Keratinocyte (primary cell): ENCODE results near the gene CLINT1. TPM values are rescaled to one million over a fixed set of nuclear protein-coding genes. Genes with fewer than 3 reads are reported as not detected.

Experiments
- DNase-seq: peaks from one replicate; pipeline ENCODE4 v3.0.0-alpha.2; 2011; ENCODE audit warnings: low read depth, missing footprints, low spot score
- FAIRE-seq: peaks from 2 replicates; lab custom pipeline; 2011; peaks lifted over from hg19 to GRCh38; lab: Jason Lieb, UNC
- H2AFZ ChIP-seq: 2 replicates; pipeline ENCODE4 v1.6.0; 2012; ENCODE audit warnings: low read length, control low read depth, inconsistent platforms; ENCODE audit not compliant: control insufficient read depth
- H3K27ac ChIP-seq: 2 replicates; pipeline ENCODE4 v1.5.1; 2011; ENCODE audit warnings: low read length; ENCODE audit not compliant: control insufficient read depth, insufficient read depth
- H3K27me3 ChIP-seq: 3 replicates; pipeline ENCODE4 v1.6.0; 2011; ENCODE audit warnings: low read length; ENCODE audit not compliant: control insufficient read depth, insufficient read depth; ENCODE audit errors: extremely low read depth
- H3K36me3 ChIP-seq, 2 experiments: 2 replicates in 1 of 2; 3 replicates in 1 of 2; pipeline ENCODE4 v1.5.1; 2011; ENCODE audit warnings: low read length in 2 of 2, mild to moderate bottlenecking in 1 of 2; ENCODE audit not compliant: control insufficient read depth in 2 of 2, insufficient read depth in 2 of 2; ENCODE audit errors: extremely low read depth in 1 of 2
- H3K4me1 ChIP-seq: 3 replicates; pipeline ENCODE4 v1.5.1; 2011; ENCODE audit warnings: low read length; ENCODE audit not compliant: control insufficient read depth, insufficient read depth; ENCODE audit errors: extremely low read depth
- H3K4me2 ChIP-seq: 3 replicates; pipeline ENCODE4 v1.6.0; 2011; ENCODE audit warnings: low read depth, low read length; ENCODE audit not compliant: control insufficient read depth, insufficient read depth; ENCODE audit errors: extremely low read depth
- H3K4me3 ChIP-seq, 3 experiments: fragments of 200-600 bp in 1 of 3; sonication (generic) in 1 of 3; 2 replicates in 2 of 3; 3 replicates in 1 of 3; pipeline ENCODE4 v1.5.1; 2011 to 2016; ENCODE audit warnings: low read length in 3 of 3, mild to moderate bottlenecking in 3 of 3, control low read depth in 2 of 3, inconsistent platforms in 1 of 3, low read depth in 1 of 3, mixed read lengths in 1 of 3, mixed run types in 1 of 3, moderate library complexity in 1 of 3; ENCODE audit not compliant: control insufficient read depth in 2 of 3, insufficient read depth in 2 of 3; ENCODE audit errors: extremely low read depth in 1 of 3
- H3K79me2 ChIP-seq: 2 replicates; pipeline ENCODE4 v1.6.0; 2012; ENCODE audit warnings: low read length; ENCODE audit not compliant: control insufficient read depth, insufficient read depth
- H3K9ac ChIP-seq: 3 replicates; pipeline ENCODE4 v1.6.0; 2011; ENCODE audit warnings: low read length; ENCODE audit not compliant: control insufficient read depth, insufficient read depth; ENCODE audit errors: extremely low read depth
- H3K9me1 ChIP-seq: 3 replicates; pipeline ENCODE4 v1.6.0; 2011; ENCODE audit warnings: low read length; ENCODE audit not compliant: control insufficient read depth, insufficient read depth; ENCODE audit errors: extremely low read depth
- H3K9me3 ChIP-seq: 2 replicates; pipeline ENCODE4 v1.5.1; 2012; ENCODE audit warnings: low read depth, low read length; ENCODE audit not compliant: control insufficient read depth
- H4K20me1 ChIP-seq: 3 replicates; pipeline ENCODE4 v1.6.0; 2011; ENCODE audit warnings: low read length; ENCODE audit not compliant: control insufficient read depth, insufficient read depth; ENCODE audit errors: extremely low read depth
- CTCF ChIP-seq, 3 experiments: IDR thresholded peaks in 1 of 3; conservative IDR thresholded peaks in 1 of 3; optimal IDR thresholded peaks in 1 of 3; 2 replicates in 2 of 3; 3 replicates in 1 of 3; pipeline versions ENCODE3 to v1.5.1; 2011; ENCODE audit warnings: low read length in 3 of 3, mild to moderate bottlenecking in 3 of 3, moderate library complexity in 2 of 3, control low read depth in 1 of 3, inconsistent platforms in 1 of 3; ENCODE audit not compliant: insufficient read depth in 2 of 3; ENCODE audit errors: extremely low read depth in 1 of 3
- EZH2 ChIP-seq: IDR thresholded peaks from one replicate; pipeline ENCODE4 v1.6.1; 2012; ENCODE audit warnings: inconsistent platforms, mild to moderate bottlenecking, low read length, moderate library complexity
- dilution Hi-C: fragments of 300-500 bp; cut with MboI; formaldehyde crosslinking; loops from one replicate; pipeline ENCODE4 v1.7.0; 2020; ENCODE audit warnings: low sequenced_read_pairs; ENCODE audit not compliant: extremely low pct_ligation_motif_present
- polyA plus RNA-seq, 5 experiments: library from polyadenylated mRNA; depleted of rRNA in 3 of 5; stranded (reverse) in 3 of 5; stranded (forward) in 1 of 5; unstranded in 1 of 5; fragments of >200 nt; gene quantifications; 1 replicate in 1 of 5; 2 replicates in 3 of 5; 3 replicates in 1 of 5; pipeline versions ENCODE4 v1.2.1 to v1.2.3, GENCODE V29; 2011 to 2012; ENCODE audit warnings: missing spikeins in 2 of 5, low read depth in 1 of 5, low replicate concordance in 1 of 5

Gene CLINT1
- polyA plus RNA-seq, 1 donor (not counting 4 experiments of a cell fraction or from before 2014, with no cell fraction given), result 112 TPM

- DNase-seq, result no peak
- no peak for FAIRE-seq
- Histone ChIP-seq H3K27ac (no peak overlapping the region), H3K27me3 (no peaks in the 10 kb centered on the region), H3K79me2 (no peaks in the 10 kb centered on the region), H3K4me2 (no peak overlapping the region), H2AFZ (no peak overlapping the region), H3K9ac (no peak overlapping the region), H3K4me1 (peaks cover 4% of the 10 kb centered on the region), H3K9me3 (no peaks in the 10 kb centered on the region), H4K20me1 (no peaks in the 10 kb centered on the region), H3K36me3 (no peaks in the 10 kb centered on the region), H3K4me3 (no peak overlapping the region), H3K9me1 (no peaks in the 10 kb centered on the region)
- dilution Hi-C loops, result no loop called here
- TF ChIP-seq CTCF (optimal IDR thresholded peaks at IDR 0.05 in 1 of 3, IDR thresholded peaks at IDR 0.05 in 1 of 3, conservative IDR thresholded peaks at IDR 0.05 in 1 of 3; ENCODE audit: extremely low read depth in 1 of 3, insufficient read depth in 2 of 3, low read length in 3 of 3) (no peak), EZH2 (no peak)
Observed at GRCh38 chr5:157772127-157772526, 86.8 kb downstream of the CLINT1 start.

GRCh38 chr5:157770665-157771064 is 88.3 kb downstream of the CLINT1 start:
- peaks cover 4% of the 10 kb centered on the region for H3K4me1 ChIP-seq
- H4K20me1 ChIP-seq, result no peaks in the 10 kb centered on the region
- no peak overlapping the region for H3K4me2 ChIP-seq
- H3K79me2 ChIP-seq, result no peaks in the 10 kb centered on the region
- TF ChIP-seq EZH2, result no peak
- DNase-seq (no peak), FAIRE-seq (no peak)
- no peak overlapping the region for H3K9ac ChIP-seq
- H3K36me3 ChIP-seq, result no peaks in the 10 kb centered on the region
- H3K27ac ChIP-seq, result no peak overlapping the region
- no peak overlapping the region for H3K4me3 ChIP-seq
- no peak overlapping the region for H2AFZ ChIP-seq
- H3K27me3 ChIP-seq, result no peaks in the 10 kb centered on the region
- no peaks in the 10 kb centered on the region for H3K9me1 ChIP-seq
- H3K9me3 ChIP-seq, result no peaks in the 10 kb centered on the region
- dilution Hi-C loops, result no loop called here

GRCh38 chr5:157767689-157768088 is 91.3 kb downstream of the CLINT1 start:
- FAIRE-seq (no peak), DNase-seq (no peak)
- TF ChIP-seq CTCF (optimal IDR thresholded peaks at IDR 0.05 in 1 of 3, IDR thresholded peaks at IDR 0.05 in 1 of 3, conservative IDR thresholded peaks at IDR 0.05 in 1 of 3; ENCODE audit: extremely low read depth in 1 of 3, insufficient read depth in 2 of 3, low read length in 3 of 3) (no peak), EZH2 (no peak)
- no peak overlapping the region for H3K4me3 ChIP-seq
- no peaks in the 10 kb centered on the region for H3K9me1 ChIP-seq
- H3K36me3 ChIP-seq, result no peaks in the 10 kb centered on the region
- no peaks in the 10 kb centered on the region for H4K20me1 ChIP-seq
- H3K4me2 ChIP-seq, result no peak overlapping the region
- dilution Hi-C loops, result no loop called here
- H3K4me1 ChIP-seq, result peaks cover 4% of the 10 kb centered on the region
- H3K27me3 ChIP-seq, result no peaks in the 10 kb centered on the region
- no peak overlapping the region for H3K9ac ChIP-seq
- H3K27ac ChIP-seq, result no peak overlapping the region
- no peaks in the 10 kb centered on the region for H3K9me3 ChIP-seq
- no peak overlapping the region for H2AFZ ChIP-seq
- H3K79me2 ChIP-seq, result no peaks in the 10 kb centered on the region
